ENCODE data around the gene RAB11A. TPM values are rescaled to one million over a fixed set of nuclear protein-coding genes. Genes with fewer than 3 reads are reported as not detected.

RAB11A gene
- total RNA-seq, 1 donor: 51.0 TPM

DNA sequence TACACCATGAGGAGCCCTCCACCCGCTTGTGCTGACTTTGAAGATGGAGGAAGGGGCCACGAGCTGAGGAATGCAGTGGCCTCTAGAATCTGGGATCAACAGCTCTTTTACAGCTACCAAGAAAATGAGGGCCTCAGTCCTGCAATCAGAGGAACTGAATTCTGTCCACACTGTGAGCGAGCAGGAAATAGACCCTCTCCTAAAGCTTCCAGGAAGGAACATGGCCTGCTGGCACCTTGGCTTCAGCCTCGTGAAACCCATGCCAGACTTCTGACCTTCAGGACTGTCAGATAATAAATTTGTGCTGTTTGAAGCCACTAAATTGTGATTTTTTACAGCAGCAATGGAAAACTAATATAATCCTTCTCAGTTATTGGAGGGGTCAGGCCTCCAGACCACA, 61.9 kb downstream of the RAB11A start:
- DNase-seq (ENCODE audit: low read depth): no peak
- H3K4me3 ChIP-seq (ENCODE audit: low read depth, low read length): no peak overlapping the region
- TF ChIP-seq, protein P1, sequence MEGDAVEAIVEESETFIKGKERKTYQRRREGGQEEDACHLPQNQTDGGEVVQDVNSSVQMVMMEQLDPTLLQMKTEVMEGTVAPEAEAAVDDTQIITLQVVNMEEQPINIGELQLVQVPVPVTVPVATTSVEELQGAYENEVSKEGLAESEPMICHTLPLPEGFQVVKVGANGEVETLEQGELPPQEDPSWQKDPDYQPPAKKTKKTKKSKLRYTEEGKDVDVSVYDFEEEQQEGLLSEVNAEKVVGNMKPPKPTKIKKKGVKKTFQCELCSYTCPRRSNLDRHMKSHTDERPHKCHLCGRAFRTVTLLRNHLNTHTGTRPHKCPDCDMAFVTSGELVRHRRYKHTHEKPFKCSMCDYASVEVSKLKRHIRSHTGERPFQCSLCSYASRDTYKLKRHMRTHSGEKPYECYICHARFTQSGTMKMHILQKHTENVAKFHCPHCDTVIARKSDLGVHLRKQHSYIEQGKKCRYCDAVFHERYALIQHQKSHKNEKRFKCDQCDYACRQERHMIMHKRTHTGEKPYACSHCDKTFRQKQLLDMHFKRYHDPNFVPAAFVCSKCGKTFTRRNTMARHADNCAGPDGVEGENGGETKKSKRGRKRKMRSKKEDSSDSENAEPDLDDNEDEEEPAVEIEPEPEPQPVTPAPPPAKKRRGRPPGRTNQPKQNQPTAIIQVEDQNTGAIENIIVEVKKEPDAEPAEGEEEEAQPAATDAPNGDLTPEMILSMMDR (IDR thresholded peaks at IDR 0.05; ENCODE audit: insufficient read depth, low read depth, low read length): no peak

DNA sequence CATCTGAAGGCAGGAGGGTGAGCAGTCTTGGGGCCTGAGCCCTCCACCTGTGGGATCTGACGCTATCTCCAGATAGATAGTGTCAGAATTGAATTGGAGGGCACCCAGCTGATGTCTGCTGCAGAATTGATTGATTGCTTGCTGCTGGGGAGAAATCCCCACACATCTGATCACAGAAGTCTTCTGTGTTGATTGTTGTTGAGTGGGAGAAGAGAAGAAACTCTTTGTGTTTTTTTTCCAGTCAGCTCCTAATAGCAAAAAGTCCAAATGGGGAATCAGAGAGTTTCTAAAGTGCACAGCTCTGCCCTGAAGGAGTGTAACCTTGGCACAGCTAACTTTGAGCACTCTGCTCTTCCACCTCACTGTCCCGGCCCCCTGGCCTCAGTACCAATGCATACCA, 66.1 kb downstream of the RAB11A start:
- TF ChIP-seq, protein P1 (IDR thresholded peaks at IDR 0.05; ENCODE audit: insufficient read depth, low read depth, low read length): no peak
- no peak for DNase-seq (ENCODE audit: low read depth)
- no peak overlapping the region for H3K4me3 ChIP-seq (ENCODE audit: low read depth, low read length)

- no peak overlapping the region for H3K4me3 ChIP-seq (ENCODE audit: low read depth, low read length)
- TF ChIP-seq, protein P1 (IDR thresholded peaks at IDR 0.05; ENCODE audit: insufficient read depth, low read depth, low read length): no peak
- DNase-seq (ENCODE audit: low read depth): no peak
Measured at GRCh38 chr15:65936282-65936681, 67.0 kb downstream of the RAB11A start.

DNA sequence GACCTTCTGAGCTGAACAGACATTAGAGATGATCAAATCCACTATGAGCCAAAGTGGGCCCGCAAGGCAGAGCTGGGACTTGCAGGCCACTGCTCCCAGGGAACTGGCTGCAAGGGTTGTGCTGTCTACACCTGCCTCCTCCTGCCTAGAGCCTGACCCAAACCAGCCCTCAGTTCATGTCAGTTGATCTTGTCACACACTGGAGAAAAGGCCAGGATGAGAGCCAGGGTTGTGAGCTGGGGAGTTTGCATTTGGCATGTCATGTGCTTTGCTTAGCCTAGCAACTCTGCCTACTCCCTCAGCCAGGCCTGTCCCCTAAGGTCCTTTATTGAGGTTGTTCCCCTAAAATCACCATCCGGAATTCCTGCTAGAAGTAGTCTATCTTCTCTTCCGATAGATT, 67.8 kb downstream of the RAB11A start:
- TF ChIP-seq, protein P1 (IDR thresholded peaks at IDR 0.05; ENCODE audit: insufficient read depth, low read depth, low read length): no peak
- no peak for DNase-seq (ENCODE audit: low read depth)
- no peak overlapping the region for H3K4me3 ChIP-seq (ENCODE audit: low read depth, low read length)

DNA sequence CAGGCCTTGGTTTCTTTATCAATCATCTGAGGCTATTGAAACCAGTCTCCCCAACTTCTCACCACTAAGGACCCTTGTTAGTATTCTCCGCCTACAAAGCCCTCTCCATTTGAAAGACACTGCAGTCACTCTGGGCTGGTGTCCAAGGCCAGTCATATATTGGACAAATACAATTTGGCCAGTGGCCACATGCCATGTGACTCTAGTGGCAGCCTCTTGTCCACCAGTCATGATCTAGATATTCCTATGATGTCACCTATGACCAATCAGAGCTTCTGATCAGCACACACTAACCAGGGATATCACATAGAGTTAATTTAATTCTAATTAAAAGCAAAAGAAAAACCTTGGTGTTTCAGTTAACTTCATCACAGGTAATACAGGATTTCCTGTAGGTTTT, 68.2 kb downstream of the RAB11A start:
- no peak for DNase-seq (ENCODE audit: low read depth)
- no peak overlapping the region for H3K4me3 ChIP-seq (ENCODE audit: low read depth, low read length)
- TF ChIP-seq, protein P1 (IDR thresholded peaks at IDR 0.05; ENCODE audit: insufficient read depth, low read depth, low read length): no peak

DNA sequence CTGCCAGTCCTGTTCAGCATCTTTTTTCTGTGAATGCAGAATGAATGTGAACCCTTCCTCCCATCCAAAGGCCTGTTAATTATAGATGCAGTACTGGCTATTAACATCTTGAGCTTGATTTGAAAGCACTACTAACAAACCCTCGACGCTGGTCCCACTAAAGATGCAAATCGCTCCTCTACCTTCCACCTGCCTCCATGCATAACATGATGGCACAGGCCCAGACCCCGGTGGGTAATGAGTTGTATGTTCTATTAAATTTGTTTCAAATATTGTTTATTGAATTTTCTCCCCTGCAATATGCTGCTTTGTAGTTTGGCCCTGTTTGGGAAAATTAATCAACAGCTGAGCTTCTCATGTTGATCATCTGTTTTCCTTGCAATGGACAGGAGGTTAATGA, 69.3 kb downstream of the RAB11A start:
- no peak overlapping the region for H3K4me3 ChIP-seq (ENCODE audit: low read depth, low read length)
- DNase-seq (ENCODE audit: low read depth): no peak
- TF ChIP-seq, protein P1 (IDR thresholded peaks at IDR 0.05; ENCODE audit: insufficient read depth, low read depth, low read length): no peak

GRCh38 chr15:65939901-65940617, 70.8 kb downstream of the RAB11A start:
- TF ChIP-seq, protein P1 (IDR thresholded peaks at IDR 0.05; ENCODE audit: insufficient read depth, low read depth, low read length): no peak
- H3K4me3 ChIP-seq (ENCODE audit: low read depth, low read length): no peak overlapping the region
- DNase-seq (ENCODE audit: low read depth): peak; percentile 42

Data from fibroblast of villous mesenchyme (primary cell).